Small intestine (tissue), 7 donors: Measurements from ENCODE around the gene GJB6. TPM values are rescaled to one million over a fixed set of nuclear protein-coding genes. Genes with fewer than 3 reads are reported as not detected.

Source experiments
- DNase-seq, 2 donors: peaks; one replicate each; pipeline versions ENCODE4 v3.0.0 to v3.0.0-alpha.2; 2013
- FAIRE-seq: peaks from 2 replicates; lab custom pipeline; 2012; peaks lifted over from hg19 to GRCh38; lab: Jason Lieb, UNC
- H3K27ac ChIP-seq, 3 donors: one replicate each; pipeline ENCODE4 v1.5.1; 2013; ENCODE audit warnings: low read length in 2 of 3, mild to moderate bottlenecking in 2 of 3, control low read depth in 1 of 3, inconsistent platforms in 1 of 3, low read depth in 1 of 3, moderate library complexity in 1 of 3
- H3K27me3 ChIP-seq, 3 donors: one replicate each; pipeline ENCODE4 v1.6.1; 2013; ENCODE audit warnings: low read length in 3 of 3, inconsistent platforms in 1 of 3; ENCODE audit not compliant: control insufficient read depth in 3 of 3, insufficient read depth in 3 of 3
- H3K36me3 ChIP-seq, 3 donors: one replicate each; pipeline ENCODE4 v1.6.1; 2013; ENCODE audit warnings: low read length in 3 of 3, inconsistent platforms in 1 of 3, low read depth in 1 of 3, mild to moderate bottlenecking in 1 of 3, moderate library complexity in 1 of 3; ENCODE audit not compliant: control insufficient read depth in 3 of 3, insufficient read depth in 2 of 3
- H3K4me1 ChIP-seq, 3 donors: one replicate each; pipeline ENCODE4 v1.6.1; 2013; ENCODE audit warnings: low read length in 2 of 3, inconsistent platforms in 1 of 3, low read depth in 1 of 3, mild to moderate bottlenecking in 1 of 3, moderate library complexity in 1 of 3; ENCODE audit not compliant: control insufficient read depth in 3 of 3, insufficient read depth in 2 of 3
- H3K4me3 ChIP-seq, 3 donors: one replicate each; pipeline ENCODE4 v1.5.1; 2013; ENCODE audit warnings: low read length in 3 of 3, control low read depth in 1 of 3, inconsistent platforms in 1 of 3, low read depth in 1 of 3, mild to moderate bottlenecking in 1 of 3, moderate library complexity in 1 of 3
- H3K9me3 ChIP-seq, 2 donors: one replicate each; pipeline ENCODE4 v1.6.1; 2013; ENCODE audit warnings: low read depth in 1 of 2, low read length in 1 of 2; ENCODE audit not compliant: control insufficient read depth in 2 of 2, insufficient read depth in 1 of 2
- WGBS, 3 donors: extraction: QIAGEN DNeasy Blood & Tissue Kit; methylation state at CpG; one replicate each; pipeline ENCODE4 v1.1.7; 2013; 5-methylcytosine and 5-hydroxymethylcytosine counted together
- polyA plus RNA-seq, 4 donors: library from polyadenylated mRNA; stranded (reverse) in 3 of 4; unstranded in 1 of 4; fragments of 200-250 nt in 3 of 4; fragments of 120-200 nt in 1 of 4; gene quantifications; one replicate each; pipeline versions ENCODE4 v1.2.1 to v1.2.3, GENCODE V29; 2013
- donor health status: healthy with polysubstance abuse.
- donor health status: control.
- donor health status: control.
- donor health status: Bipolar disorder and iron deficiency.
- donor health status: healthy.

GJB6 gene
- polyA plus RNA-seq, 4 donors, result 0.12 to 0.27 TPM; not detected in 2

DNA sequence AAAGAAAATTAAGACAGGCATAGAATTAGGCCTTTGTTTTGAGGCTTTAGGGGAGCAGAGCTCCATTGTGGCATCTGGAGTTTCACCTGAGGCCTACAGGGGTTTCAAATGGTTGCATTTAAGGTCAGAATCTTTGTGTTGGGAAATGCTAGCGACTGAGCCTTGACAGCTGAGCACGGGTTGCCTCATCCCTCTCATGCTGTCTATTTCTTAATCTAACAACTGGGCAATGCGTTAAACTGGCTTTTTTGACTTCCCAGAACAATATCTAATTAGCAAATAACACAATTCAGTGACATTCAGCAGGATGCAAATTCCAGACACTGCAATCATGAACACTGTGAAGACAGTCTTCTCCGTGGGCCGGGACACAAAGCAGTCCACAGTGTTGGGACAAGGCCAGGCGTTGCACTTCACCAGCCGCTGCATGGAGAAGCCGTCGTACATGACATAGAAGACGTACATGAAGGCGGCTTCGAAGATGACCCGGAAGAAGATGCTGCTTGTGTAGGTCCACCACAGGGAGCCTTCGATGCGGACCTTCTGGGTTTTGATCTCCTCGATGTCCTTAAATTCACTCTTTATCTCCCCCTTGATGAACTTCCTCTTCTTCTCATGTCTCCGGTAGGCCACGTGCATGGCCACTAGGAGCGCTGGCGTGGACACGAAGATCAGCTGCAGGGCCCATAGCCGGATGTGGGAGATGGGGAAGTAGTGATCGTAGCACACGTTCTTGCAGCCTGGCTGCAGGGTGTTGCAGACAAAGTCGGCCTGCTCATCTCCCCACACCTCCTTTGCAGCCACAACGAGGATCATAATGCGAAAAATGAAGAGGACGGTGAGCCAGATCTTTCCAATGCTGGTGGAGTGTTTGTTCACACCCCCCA lies 43.2 kb downstream of the GJB6 start:
- Histone ChIP-seq H3K9me3 (no peaks in the 10 kb centered on the region), H3K36me3 (peaks cover 0 to 2% (median 0%) of the 10 kb centered on the region in 3 donors), H3K27ac (no peak overlapping the region), H3K4me3 (no peak overlapping the region), H3K27me3 (peaks cover 0 to 16% (median 2%) of the 10 kb centered on the region in 3 donors), H3K4me1 (peaks cover 2 to 10% (median 2%) of the 10 kb centered on the region in 3 donors)
- FAIRE-seq, result no peak
- no peak for DNase-seq
- 86 to 92% (median 86%) methylated on average over 28 of the region's 28 CpGs for WGBS, 3 donors

DNA sequence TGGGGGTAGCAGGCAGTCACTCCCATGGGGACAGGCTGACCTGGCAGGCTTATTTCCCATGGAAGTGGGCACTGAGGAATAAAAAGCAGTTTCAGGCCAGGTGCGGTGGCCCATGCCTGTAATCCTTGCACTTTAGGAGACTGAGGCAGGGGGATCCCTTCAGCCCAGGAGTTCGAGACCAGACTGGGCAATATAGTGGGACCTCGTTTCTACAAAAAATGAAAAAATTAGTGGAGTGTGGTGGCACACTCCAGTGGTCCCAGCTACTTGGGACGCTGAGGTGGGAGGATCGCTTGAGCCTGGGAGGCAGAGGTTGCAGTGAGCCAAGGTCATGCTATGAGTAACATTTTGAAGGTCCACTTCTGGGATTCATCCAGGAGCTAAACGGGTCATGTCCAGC lies 45.3 kb downstream of the GJB6 start:
- H3K27me3 ChIP-seq, result peaks cover 0 to 4% (median 0%) of the 10 kb centered on the region in 3 donors
- no peak overlapping the region for H3K4me3 ChIP-seq
- H3K36me3 ChIP-seq, result peaks cover 0 to 2% (median 0%) of the 10 kb centered on the region in 3 donors
- WGBS, 3 donors, result 71 to 82% (median 74%) methylated on average over 6 of the region's 6 CpGs
- H3K4me1 ChIP-seq, result peaks cover 0 to 3% (median 0%) of the 10 kb centered on the region in 3 donors
- H3K27ac ChIP-seq, result no peak overlapping the region
- DNase-seq (no peak), FAIRE-seq (no peak)
- H3K9me3 ChIP-seq, result no peaks in the 10 kb centered on the region

DNA sequence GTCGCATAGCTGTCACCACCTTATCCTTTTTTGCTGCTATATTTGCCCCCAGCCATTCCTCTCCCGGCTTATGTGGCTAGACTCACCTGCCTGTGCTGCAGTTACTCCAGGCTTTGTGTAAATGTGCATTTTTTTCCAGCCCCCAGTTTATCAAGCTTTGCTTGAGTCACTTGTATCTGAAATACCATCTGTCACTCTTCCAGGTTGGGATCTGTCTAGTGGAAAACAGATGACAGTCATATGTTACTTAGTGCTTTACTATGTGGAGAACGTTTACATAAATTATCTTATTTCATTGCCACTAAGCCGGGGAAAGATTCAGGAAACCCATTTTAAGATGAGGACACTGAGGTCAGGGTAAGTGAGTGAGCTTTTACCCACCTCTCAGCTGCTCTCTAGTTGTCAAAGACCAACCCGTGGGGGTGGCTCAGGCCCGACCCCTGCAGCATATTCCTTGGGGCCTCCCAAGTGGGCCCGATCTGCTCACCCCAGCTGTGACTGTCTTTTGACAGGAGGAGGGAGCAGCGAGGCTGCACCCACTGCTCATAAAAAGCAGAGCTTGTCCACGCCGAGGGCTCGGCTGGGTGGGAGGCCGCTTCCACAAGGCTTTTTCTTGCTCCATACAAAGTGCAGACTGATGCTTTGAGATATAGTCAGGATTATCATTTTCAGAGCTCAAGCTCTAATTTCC lies 46.6 kb downstream of the GJB6 start:
- no peaks in the 10 kb centered on the region for H3K9me3 ChIP-seq
- H3K27ac ChIP-seq, result no peak overlapping the region
- FAIRE-seq (no peak), DNase-seq (no peak)
- peaks cover 0 to 2% (median 0%) of the 10 kb centered on the region in 3 donors for H3K36me3 ChIP-seq
- no peaks in the 10 kb centered on the region for H3K27me3 ChIP-seq
- H3K4me1 ChIP-seq, result peaks cover 0 to 3% (median 0%) of the 10 kb centered on the region in 3 donors
- 79 to 80% (median 79%) methylated on average over 12 of the region's 12 CpGs for WGBS, 3 donors
- H3K4me3 ChIP-seq, result no peak overlapping the region

DNA sequence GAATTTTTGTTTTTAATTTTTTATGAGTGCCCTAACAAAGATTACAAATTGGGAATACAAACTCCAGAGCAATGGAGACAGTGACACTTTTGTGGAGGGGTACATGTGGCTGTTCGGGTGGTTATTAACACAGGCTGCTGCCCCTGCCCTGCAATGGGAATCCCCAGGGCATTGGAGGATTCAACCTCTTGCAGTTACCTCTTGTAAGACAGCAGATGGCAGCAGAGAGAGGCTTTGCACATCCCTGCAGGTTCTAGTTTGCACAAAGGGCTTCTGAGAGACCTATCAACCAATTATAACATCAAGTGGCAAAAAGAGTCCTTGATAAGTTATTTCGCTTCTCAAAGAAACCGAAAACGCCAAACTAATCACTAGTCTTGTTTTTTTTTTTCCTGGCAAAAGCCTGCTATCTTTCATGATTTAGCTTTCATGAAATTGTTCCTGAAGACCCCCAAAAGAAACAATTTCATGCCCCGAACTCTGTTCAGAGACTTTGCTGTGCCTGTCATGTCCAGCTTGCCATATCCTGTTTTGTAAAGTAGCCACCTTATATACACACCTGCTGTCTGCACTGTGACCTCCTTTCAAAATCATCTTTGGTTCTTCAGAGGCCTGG lies 49.8 kb downstream of the GJB6 start:
- Histone ChIP-seq H3K36me3 (no peaks in the 10 kb centered on the region), H3K4me1 (no peaks in the 10 kb centered on the region), H3K9me3 (no peaks in the 10 kb centered on the region), H3K27ac (no peak overlapping the region), H3K4me3 (no peak overlapping the region), H3K27me3 (peaks cover 0 to 20% (median 8%) of the 10 kb centered on the region in 3 donors)
- DNase-seq (peak; percentile 72 to 75), FAIRE-seq (no peak)
- WGBS, 3 donors, result 21 to 23% (median 21%) methylated on average over 5 of the region's 5 CpGs

DNA sequence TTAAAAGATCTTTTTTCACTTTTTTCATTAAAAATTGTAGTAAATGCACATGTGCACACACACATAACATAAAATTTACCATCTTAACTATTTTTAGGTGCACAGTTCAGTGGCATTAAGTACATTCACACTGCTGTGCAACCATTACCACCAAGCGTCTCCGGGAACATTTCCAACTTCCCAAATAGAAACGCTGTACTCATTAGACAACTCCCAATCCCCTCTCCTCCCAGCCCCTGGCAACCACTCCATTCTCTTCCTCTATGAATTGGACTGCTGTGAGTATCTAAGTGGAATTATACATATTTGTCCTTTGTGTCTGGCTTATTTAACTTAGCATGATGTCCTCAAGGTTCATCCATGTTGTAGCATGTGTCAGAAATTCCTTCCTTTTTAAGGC lies 50.9 kb downstream of the GJB6 start:
- 75 to 83% (median 83%) methylated on average over 3 of the region's 3 CpGs for WGBS, 3 donors
- Histone ChIP-seq H3K9me3 (no peaks in the 10 kb centered on the region), H3K27me3 (peaks cover 0 to 32% (median 11%) of the 10 kb centered on the region in 3 donors), H3K27ac (no peak overlapping the region), H3K4me3 (no peak overlapping the region), H3K4me1 (no peaks in the 10 kb centered on the region), H3K36me3 (no peaks in the 10 kb centered on the region)
- no peak for FAIRE-seq
- no peak for DNase-seq

DNA sequence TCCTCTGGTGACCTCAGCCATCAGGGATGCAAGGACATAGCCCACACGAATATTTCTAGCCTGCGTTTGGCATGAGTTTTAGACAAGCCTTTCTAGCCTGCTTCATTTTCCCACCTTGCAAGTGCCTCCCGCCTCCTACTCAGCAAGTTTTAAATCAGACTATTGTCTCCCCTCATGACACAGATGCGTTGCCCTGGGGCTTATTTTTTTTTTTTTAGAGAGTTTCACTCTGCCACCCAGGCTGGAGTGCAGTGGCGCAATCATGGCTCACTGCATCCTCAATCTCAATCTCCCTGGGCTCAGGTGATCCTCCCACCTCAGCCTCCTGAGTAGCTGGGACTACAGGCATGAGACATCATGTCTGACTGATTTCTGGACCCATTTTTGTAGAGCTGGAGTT lies 54.0 kb downstream of the GJB6 start:
- no peak overlapping the region for H3K4me3 ChIP-seq
- FAIRE-seq, result no peak
- no peaks in the 10 kb centered on the region for H3K36me3 ChIP-seq
- H3K27me3 ChIP-seq, result peaks cover 0 to 45% (median 11%) of the 10 kb centered on the region in 3 donors
- H3K9me3 ChIP-seq, result no peaks in the 10 kb centered on the region
- WGBS, 3 donors, result 73 to 80% (median 74%) methylated on average over 5 of the region's 5 CpGs
- DNase-seq, result no peak
- H3K27ac ChIP-seq, result no peak overlapping the region
- H3K4me1 ChIP-seq, result no peaks in the 10 kb centered on the region

DNA sequence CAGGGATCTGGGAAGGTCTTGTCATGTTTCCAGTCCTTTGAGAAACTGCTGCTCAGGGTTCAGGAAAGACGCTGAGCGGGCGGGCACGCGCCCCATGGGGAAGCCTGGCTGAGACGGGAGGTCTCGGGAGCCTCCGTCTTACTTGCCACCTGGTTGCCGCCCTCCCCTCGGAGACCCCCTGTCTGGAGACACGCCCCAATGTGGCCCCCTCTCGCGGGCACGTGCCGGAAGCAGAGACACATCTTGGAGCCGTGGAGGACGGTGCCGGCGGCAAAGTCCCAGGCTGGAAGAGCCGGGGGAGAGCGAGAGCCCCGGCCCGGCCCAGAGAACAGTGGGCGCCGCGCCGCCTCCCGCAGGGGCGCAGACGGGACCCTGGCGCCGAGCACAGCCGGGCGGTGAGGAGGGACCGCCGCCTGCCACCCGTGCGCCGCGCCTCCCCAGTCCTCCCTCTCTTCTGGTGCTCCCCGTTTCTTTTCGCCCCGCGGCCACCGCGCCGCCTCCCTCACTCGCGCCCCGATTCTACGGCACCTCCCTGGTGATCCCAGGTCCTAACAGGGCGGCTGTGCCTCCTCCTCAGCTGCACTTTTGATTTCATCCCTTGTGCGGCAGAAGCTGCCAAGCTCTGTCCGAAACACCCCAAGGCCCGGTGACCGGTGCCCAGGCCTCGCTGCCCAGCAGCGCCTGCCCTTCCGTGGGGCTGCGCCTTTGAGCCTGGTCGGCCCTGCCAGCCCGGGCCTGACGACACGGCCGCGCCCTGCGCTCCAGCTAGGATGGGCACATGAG lies 54.9 kb downstream of the GJB6 start:
- WGBS, 3 donors, result 43 to 54% (median 45%) methylated on average over 38 to 67 of the region's 67 CpGs
- no peak for FAIRE-seq
- Histone ChIP-seq H3K27me3 (peaks cover 0 to 45% (median 11%) of the 10 kb centered on the region in 3 donors), H3K4me1 (no peaks in the 10 kb centered on the region), H3K9me3 (no peaks in the 10 kb centered on the region), H3K27ac (no peak overlapping the region), H3K4me3 (no peak overlapping the region), H3K36me3 (no peaks in the 10 kb centered on the region)
- no peak for DNase-seq
